Measurements from ENCODE around the gene ABHD17A. TPM values are rescaled to one million over a fixed set of nuclear protein-coding genes. Genes with fewer than 3 reads are reported as not detected.

Gene ABHD17A
- total RNA-seq, 1 experiment from 2014 or later, result 68.2 TPM

DNA sequence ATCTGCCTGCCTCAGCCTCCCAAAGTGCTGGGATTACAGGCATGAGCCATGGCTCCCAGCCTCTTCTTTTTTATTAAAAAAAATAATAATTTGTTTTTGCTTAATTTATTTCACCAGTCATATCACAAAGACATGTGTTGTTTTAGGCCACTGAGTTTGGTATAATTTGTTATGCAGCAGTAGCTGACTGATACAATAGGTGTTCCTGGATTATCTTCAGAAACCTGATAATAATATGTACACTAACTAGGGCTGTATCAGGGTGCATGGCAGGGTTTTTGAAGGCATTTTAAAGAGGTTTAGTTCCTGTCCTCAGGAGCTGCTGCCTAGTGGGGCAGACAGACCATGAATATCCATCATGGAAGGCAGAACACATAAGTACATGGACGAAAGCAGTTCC lies 46.1 kb upstream of the ABHD17A start:
- CTCF ChIA-PET, result no interaction called here
- Histone ChIP-seq H2AFZ (ENCODE audit: low read depth, low read length, poor library complexity, severe bottlenecking) (no peak overlapping the region), H3K79me2 (ENCODE audit: insufficient read depth, low read length) (no peaks in the 10 kb centered on the region), H4K20me1 (ENCODE audit: insufficient read depth) (no peaks in the 10 kb centered on the region), H3K4me1 (ENCODE audit: control insufficient read depth in 1 of 2, insufficient read depth in 2 of 2, low read length in 2 of 2) (peaks cover 0 to 22% of the 10 kb centered on the region in 2 experiments; a peak in 2 of 4 replicates), H3K36me3 (ENCODE audit: control insufficient read depth in 1 of 2, insufficient read depth in 2 of 2, low read length in 2 of 2) (no peaks in the 10 kb centered on the region), H3K9me3 (ENCODE audit: control insufficient read depth in 1 of 2, insufficient read depth in 1 of 2, low read depth in 1 of 2, low read length in 2 of 2) (peaks cover 0 to 8% of the 10 kb centered on the region in 2 experiments; a peak in 1 of 4 replicates), H3K9ac (ENCODE audit: low read length) (no peak overlapping the region), H3K27ac (ENCODE audit: low read depth, low read length) (no peak overlapping the region), H3K4me3 (replicated peaks in 1 of 2; ENCODE audit: low read depth in 1 of 2, low read length in 2 of 2) (no peak overlapping the region), H3K27me3 (ENCODE audit: insufficient read depth, low read length) (no peaks in the 10 kb centered on the region), H3K4me2 (ENCODE audit: low read length) (no peak overlapping the region), H3K9me2 (ENCODE audit: insufficient read depth) (no peaks in the 10 kb centered on the region)
- POLR2A ChIA-PET, result no interaction called here
- DNase-seq (ENCODE audit: low read depth, low spot score) (no peak), ATAC-seq (no peak)
- no peak for TF ChIP-seq CBX3 (IDR thresholded peaks at IDR 0.05; ENCODE audit: low read depth)
- RAD21 ChIA-PET (ENCODE audit: low non-redundant PET in 1 of 2, low total read pairs in 2 of 2, uncharacterized antibody in 2 of 2, unreplicated experiment in 2 of 2), result no interaction called here
- intact Hi-C loops (cut with micrococcal nuclease), result loop anchor here (10.0 kb wide), 1 partner anchor 133 kb away; no protein-coding TSS in a partner anchor
- no TSS peak for BruUV-seq (replicated peaks)

DNA sequence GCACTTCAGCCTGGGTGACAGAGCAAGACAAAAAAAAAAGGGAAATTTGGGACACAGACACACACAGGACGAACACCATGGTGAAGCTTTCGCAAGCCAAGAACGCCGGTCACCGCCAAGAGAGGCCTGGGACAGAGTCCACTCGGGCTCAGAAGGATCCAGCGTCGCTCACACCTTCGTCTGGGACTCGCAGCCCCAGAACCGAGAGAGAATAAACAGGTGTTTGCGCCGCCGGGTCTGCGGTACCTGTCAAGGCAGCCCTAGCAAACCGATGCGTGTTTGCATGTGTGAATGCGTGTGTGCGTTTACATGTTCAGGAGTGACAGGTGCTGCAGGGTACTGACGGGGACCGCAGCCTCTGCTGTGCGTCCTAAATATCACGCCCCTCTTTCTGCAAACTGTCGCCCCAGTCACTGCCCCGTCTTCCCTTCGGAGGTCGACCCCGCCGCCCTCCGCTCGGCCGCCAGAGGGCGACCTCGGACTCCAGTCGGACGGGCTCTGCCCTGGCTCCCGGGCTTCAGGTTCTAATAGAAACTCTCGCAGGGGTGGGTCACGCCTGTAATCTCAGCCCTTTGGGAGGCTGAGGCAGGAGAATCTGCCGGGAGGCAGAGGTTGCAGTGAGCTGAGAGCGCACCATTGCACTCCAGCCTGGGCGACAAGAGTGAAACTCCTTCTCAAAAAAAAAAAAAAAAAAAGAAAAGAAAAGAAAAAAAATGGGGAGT lies 43.9 kb upstream of the ABHD17A start:
- BruUV-seq (replicated peaks), result no TSS peak
- H3K9me2 ChIP-seq (ENCODE audit: insufficient read depth), result no peaks in the 10 kb centered on the region
- H3K4me1 ChIP-seq (ENCODE audit: control insufficient read depth in 1 of 2, insufficient read depth in 2 of 2, low read length in 2 of 2), result peaks cover 0 to 14% of the 10 kb centered on the region in 2 experiments; a peak in 2 of 4 replicates
- no peaks in the 10 kb centered on the region for H4K20me1 ChIP-seq (ENCODE audit: insufficient read depth)
- H3K9ac ChIP-seq (ENCODE audit: low read length), result peak overlapping the region; percentile 45
- H3K36me3 ChIP-seq (ENCODE audit: control insufficient read depth in 1 of 2, insufficient read depth in 2 of 2, low read length in 2 of 2), result peaks cover 0 to 5% of the 10 kb centered on the region in 2 experiments; a peak in 2 of 4 replicates
- no peaks in the 10 kb centered on the region for H3K9me3 ChIP-seq (ENCODE audit: control insufficient read depth in 1 of 2, insufficient read depth in 1 of 2, low read depth in 1 of 2, low read length in 2 of 2)
- DNase-seq (ENCODE audit: low read depth, low spot score), result peak; percentile 61
- TF ChIP-seq YY1 (IDR thresholded peaks at IDR 0.05; ENCODE audit: extremely low read depth, insufficient replicate concordance, low read depth, low read length) (peak; percentile 13), CEBPB (IDR thresholded peaks at IDR 0.05; ENCODE audit: low read depth) (no peak), EZH2phosphoT487 (IDR thresholded peaks at IDR 0.05; ENCODE audit: borderline replicate concordance) (no peak), SIN3A (IDR thresholded peaks at IDR 0.05; ENCODE audit: low read depth) (no peak), CBX3 (IDR thresholded peaks at IDR 0.05; ENCODE audit: low read depth) (no peak), RAD21 (IDR thresholded peaks at IDR 0.05; ENCODE audit: low read depth) (peak; percentile 86), JUND (IDR thresholded peaks at IDR 0.05) (no peak)
- TF ChIP-seq, protein P1, sequence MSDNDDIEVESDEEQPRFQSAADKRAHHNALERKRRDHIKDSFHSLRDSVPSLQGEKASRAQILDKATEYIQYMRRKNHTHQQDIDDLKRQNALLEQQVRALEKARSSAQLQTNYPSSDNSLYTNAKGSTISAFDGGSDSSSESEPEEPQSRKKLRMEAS (IDR thresholded peaks at IDR 0.05), result no peak
- TF ChIP-seq, protein P2, sequence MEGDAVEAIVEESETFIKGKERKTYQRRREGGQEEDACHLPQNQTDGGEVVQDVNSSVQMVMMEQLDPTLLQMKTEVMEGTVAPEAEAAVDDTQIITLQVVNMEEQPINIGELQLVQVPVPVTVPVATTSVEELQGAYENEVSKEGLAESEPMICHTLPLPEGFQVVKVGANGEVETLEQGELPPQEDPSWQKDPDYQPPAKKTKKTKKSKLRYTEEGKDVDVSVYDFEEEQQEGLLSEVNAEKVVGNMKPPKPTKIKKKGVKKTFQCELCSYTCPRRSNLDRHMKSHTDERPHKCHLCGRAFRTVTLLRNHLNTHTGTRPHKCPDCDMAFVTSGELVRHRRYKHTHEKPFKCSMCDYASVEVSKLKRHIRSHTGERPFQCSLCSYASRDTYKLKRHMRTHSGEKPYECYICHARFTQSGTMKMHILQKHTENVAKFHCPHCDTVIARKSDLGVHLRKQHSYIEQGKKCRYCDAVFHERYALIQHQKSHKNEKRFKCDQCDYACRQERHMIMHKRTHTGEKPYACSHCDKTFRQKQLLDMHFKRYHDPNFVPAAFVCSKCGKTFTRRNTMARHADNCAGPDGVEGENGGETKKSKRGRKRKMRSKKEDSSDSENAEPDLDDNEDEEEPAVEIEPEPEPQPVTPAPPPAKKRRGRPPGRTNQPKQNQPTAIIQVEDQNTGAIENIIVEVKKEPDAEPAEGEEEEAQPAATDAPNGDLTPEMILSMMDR (IDR thresholded peaks at IDR 0.05 in 2 of 3, conservative IDR thresholded peaks at IDR 0.05 in 1 of 3; ENCODE audit: borderline replicate concordance in 1 of 3, insufficient read depth in 1 of 3, low read depth in 2 of 3, low read length in 2 of 3), result peak; percentile 76 to 88 (median 81); a peak in 5 of 6 replicates
- TF ChIP-seq, protein P3, sequence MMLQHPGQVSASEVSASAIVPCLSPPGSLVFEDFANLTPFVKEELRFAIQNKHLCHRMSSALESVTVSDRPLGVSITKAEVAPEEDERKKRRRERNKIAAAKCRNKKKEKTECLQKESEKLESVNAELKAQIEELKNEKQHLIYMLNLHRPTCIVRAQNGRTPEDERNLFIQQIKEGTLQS (IDR thresholded peaks at IDR 0.05), result no peak
- H2AFZ ChIP-seq (ENCODE audit: low read depth, low read length, poor library complexity, severe bottlenecking), result peak overlapping the region; percentile 45
- peak; percentile 93 for ATAC-seq
- intact Hi-C loops (cut with micrococcal nuclease), result no loop called here
- peak overlapping the region; percentile 37 to 58 for H3K4me3 ChIP-seq (replicated peaks in 1 of 2; ENCODE audit: low read depth in 1 of 2, low read length in 2 of 2)
- CTCF ChIA-PET, result interaction anchor here (0.7 to 1.7 kb wide), 4 partner anchors 10 to 130 kb away, joined by 3 to 6 read pairs (median 4); no protein-coding TSS in a partner anchor
- H3K27me3 ChIP-seq (ENCODE audit: insufficient read depth, low read length), result no peaks in the 10 kb centered on the region
- POLR2A ChIA-PET, result no interaction called here
- H3K4me2 ChIP-seq (ENCODE audit: low read length), result peak overlapping the region; percentile 85
- no peaks in the 10 kb centered on the region for H3K79me2 ChIP-seq (ENCODE audit: insufficient read depth, low read length)
- RAD21 ChIA-PET (ENCODE audit: low non-redundant PET in 1 of 2, low total read pairs in 2 of 2, uncharacterized antibody in 2 of 2, unreplicated experiment in 2 of 2), result interaction anchor here in 1 of 2 experiments (0.7 kb wide), 1 partner anchor 719 kb away, joined by 5 read pairs; no protein-coding TSS in a partner anchor
- 0 out of 2 replicates have a peak overlapping the region, but pooled peaks have one; percentile 22 for H3K27ac ChIP-seq (ENCODE audit: low read depth, low read length)
